ENCODE data around the gene ABI3. TPM values are rescaled to one million over a fixed set of nuclear protein-coding genes. Genes with fewer than 3 reads are reported as not detected.
"Not testable (repeated sequence)": the region's sequence is repeated elsewhere in the genome, so short reads cannot be mapped to it uniquely, and the experiment has no call there.

The ABI3 gene
- total and polyA plus RNA-seq, 11 donors = 3.3 to 16.1 (median 6.4) TPM

- TF ChIP-seq CTCF (IDR thresholded peaks at IDR 0.05) (no peak), POLR2A (IDR thresholded peaks at IDR 0.05) (no peak)
- intact Hi-C loops (cut with DNase I) = loop anchor here in 3 of 10 donors (5.0 kb wide), 3 partner anchors 44 to 109 kb away; no protein-coding TSS in a partner anchor
- ATAC-seq = no peak
- 84 to 91% (median 87%) methylated on average over 4 to 5 of the region's 5 CpGs for WGBS, 4 donors
- H3K9me3 ChIP-seq = peaks cover 0 to 13% (median 0%) of the 10 kb centered on the region in 12 donors
- no peak overlapping the region for H3K4me3 ChIP-seq
- no peak overlapping the region for H3K27ac ChIP-seq
- H3K4me1 ChIP-seq = no peaks in the 10 kb centered on the region
- H3K36me3 ChIP-seq = no peaks in the 10 kb centered on the region
- no peak for DNase-seq
- H3K27me3 ChIP-seq = no peaks in the 10 kb centered on the region
Observed at GRCh38 chr17:49183341-49183740, 27.2 kb upstream of the ABI3 start.

- Histone ChIP-seq H3K36me3 (no peaks in the 10 kb centered on the region), H3K4me1 (no peaks in the 10 kb centered on the region), H3K27ac (no peak overlapping the region), H3K9me3 (peaks cover 0 to 13% (median 0%) of the 10 kb centered on the region in 12 donors), H3K4me3 (no peak overlapping the region), H3K27me3 (no peaks in the 10 kb centered on the region)
- no peak for ATAC-seq
- no peak for TF ChIP-seq CTCF (IDR thresholded peaks at IDR 0.05)
- no peak for TF ChIP-seq POLR2A (IDR thresholded peaks at IDR 0.05)
- intact Hi-C loops (cut with DNase I) = loop anchor here in 3 of 10 donors (5.0 kb wide), 3 partner anchors 44 to 108 kb away; no protein-coding TSS in a partner anchor
- 78 to 97% (median 89%) methylated on average over 3 to 7 of the region's 7 CpGs for WGBS, 4 donors
- no peak for DNase-seq
Observed at GRCh38 chr17:49183801-49184200, 26.7 kb upstream of the ABI3 start.

GRCh38 chr17:49184522-49184921 is 26.0 kb upstream of the ABI3 start:
- H3K27me3 ChIP-seq, H3K36me3 ChIP-seq, H3K4me3 ChIP-seq, ATAC-seq, H3K27ac ChIP-seq, H3K4me1 ChIP-seq, DNase-seq: not testable (repeated sequence)
- H3K9me3 ChIP-seq = peaks cover 0 to 13% (median 0%) of the 10 kb centered on the region in 12 donors
- intact Hi-C loops (cut with DNase I) = loop anchor here in 3 of 10 donors (5.0 kb wide), 3 partner anchors 43 to 108 kb away; no protein-coding TSS in a partner anchor

- not testable (repeated sequence) for ATAC-seq, H3K4me3 ChIP-seq, H3K36me3 ChIP-seq, H3K4me1 ChIP-seq, H3K27me3 ChIP-seq, H3K27ac ChIP-seq, DNase-seq
- 95 to 100% (median 100%) methylated on average over 1 of the region's 1 CpG for WGBS, 4 donors
- intact Hi-C loops (cut with DNase I) = loop anchor here in 1 of 10 donors (5.0 kb wide), 1 partner anchor 42 kb away; no protein-coding TSS in a partner anchor
- H3K9me3 ChIP-seq = peaks cover 0 to 13% (median 0%) of the 10 kb centered on the region in 12 donors
Observed at GRCh38 chr17:49185381-49185780, 25.1 kb upstream of the ABI3 start.

GRCh38 chr17:49187301-49187700 is 23.2 kb upstream of the ABI3 start:
- Histone ChIP-seq H3K27me3 (no peaks in the 10 kb centered on the region), H3K36me3 (no peaks in the 10 kb centered on the region), H3K4me3 (no peak overlapping the region), H3K4me1 (peaks cover 0 to 6% (median 0%) of the 10 kb centered on the region in 12 donors), H3K9me3 (peaks cover 0 to 13% (median 0%) of the 10 kb centered on the region in 12 donors), H3K27ac (no peak overlapping the region)
- intact Hi-C loops (cut with DNase I) = loop anchor here in 1 of 10 donors (5.0 kb wide), 1 partner anchor 40 kb away; no protein-coding TSS in a partner anchor
- ATAC-seq (no peak), DNase-seq (no peak)
- TF ChIP-seq CTCF (IDR thresholded peaks at IDR 0.05) = no peak
- no peak for TF ChIP-seq POLR2A (IDR thresholded peaks at IDR 0.05)
- 91 to 98% (median 93%) methylated on average over 3 of the region's 3 CpGs for WGBS, 4 donors
